ENCODE results near the gene FCN3.

GRCh38 chr1:27322569-27323240 lies 51.9 kb downstream of the FCN3 start:
- TF ChIP-seq CTCF (IDR thresholded peaks at IDR 0.05; ENCODE audit: low read depth, low read length, poor library complexity, severe bottlenecking) (no peak), EZH2phosphoT487 (IDR thresholded peaks at IDR 0.05; ENCODE audit: borderline replicate concordance, low read length) (no peak)

Data from DOHH2 (cell line).